ENCODE results near the gene USP13.
"Not testable (repeated sequence)": the region's sequence is repeated elsewhere in the genome, so short reads cannot be mapped to it uniquely, and the experiment has no call there.

Gene USP13

DNA sequence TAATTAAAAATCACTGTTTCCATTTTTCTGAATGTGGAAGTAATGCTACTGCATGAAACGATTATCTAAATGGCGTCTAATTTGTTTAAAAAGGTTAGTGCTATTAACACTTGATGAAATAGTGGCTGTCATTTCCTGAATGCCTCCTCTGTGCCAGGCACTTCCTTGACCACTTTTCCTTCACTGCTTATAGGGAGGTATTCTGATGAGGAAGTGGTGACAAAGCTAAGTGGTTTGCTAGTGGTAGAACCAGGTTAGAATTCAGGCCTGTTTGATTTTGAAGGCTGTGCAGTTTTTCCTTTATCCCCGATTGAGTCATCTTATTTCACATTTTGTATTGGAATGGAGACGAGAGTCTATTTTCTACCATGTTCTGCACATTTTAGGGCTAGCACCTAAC, 119.0 kb downstream of the USP13 start:
- H3K79me2 ChIP-seq (ENCODE audit: insufficient read depth, low read depth), result no peaks in the 10 kb centered on the region
- H4K20me1 ChIP-seq (ENCODE audit: insufficient read depth), result no peaks in the 10 kb centered on the region
- no peak overlapping the region for H3K4me2 ChIP-seq
- no peak overlapping the region for H3K9ac ChIP-seq
- no peaks in the 10 kb centered on the region for H3K4me1 ChIP-seq (ENCODE audit: low read depth, poor library complexity, severe bottlenecking)
- no peak for TF ChIP-seq CTCF (conservative IDR thresholded peaks at IDR 0.05; ENCODE audit: low read depth, low read length)
- no peaks in the 10 kb centered on the region for H3K36me3 ChIP-seq (ENCODE audit: insufficient read depth)
- no peak overlapping the region for H3K4me3 ChIP-seq (IDR thresholded peaks at IDR 0.05; ENCODE audit: insufficient read depth, low read depth, low read length)
- no peak overlapping the region for H2AFZ ChIP-seq (ENCODE audit: low read depth)
- H3K27ac ChIP-seq, result no peak overlapping the region
- no peaks in the 10 kb centered on the region for H3K27me3 ChIP-seq (ENCODE audit: insufficient read depth, low read depth)

DNA sequence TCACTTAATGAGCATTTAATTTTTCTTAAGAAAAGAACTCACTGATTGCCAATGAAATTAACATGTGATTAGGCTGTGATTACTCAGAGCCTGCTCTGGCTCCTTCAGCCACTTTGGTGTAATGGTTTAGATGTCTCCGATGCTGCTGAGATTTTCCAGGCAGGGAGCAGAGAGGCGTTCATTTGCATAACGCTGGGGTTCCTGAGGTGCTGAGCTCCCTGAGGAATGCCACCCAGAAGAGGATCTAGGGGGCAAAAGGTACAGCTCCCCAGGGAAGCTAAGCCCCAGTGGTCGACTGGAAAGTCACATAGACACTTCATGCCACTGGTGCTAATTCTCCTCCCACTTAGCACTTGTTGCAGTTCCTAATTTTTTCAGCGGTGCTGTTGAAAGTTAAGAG, 119.5 kb downstream of the USP13 start:
- Histone ChIP-seq H3K27me3 (ENCODE audit: insufficient read depth, low read depth) (no peaks in the 10 kb centered on the region), H3K36me3 (ENCODE audit: insufficient read depth) (no peaks in the 10 kb centered on the region), H3K9ac (no peak overlapping the region), H3K4me2 (no peak overlapping the region), H3K27ac (no peak overlapping the region), H3K4me1 (ENCODE audit: low read depth, poor library complexity, severe bottlenecking) (no peaks in the 10 kb centered on the region), H3K4me3 (IDR thresholded peaks at IDR 0.05; ENCODE audit: insufficient read depth, low read depth, low read length) (no peak overlapping the region), H4K20me1 (ENCODE audit: insufficient read depth) (no peaks in the 10 kb centered on the region), H2AFZ (ENCODE audit: low read depth) (no peak overlapping the region), H3K79me2 (ENCODE audit: insufficient read depth, low read depth) (no peaks in the 10 kb centered on the region)
- TF ChIP-seq CTCF (conservative IDR thresholded peaks at IDR 0.05; ENCODE audit: low read depth, low read length), result no peak

- no peaks in the 10 kb centered on the region for H3K27me3 ChIP-seq (ENCODE audit: insufficient read depth, low read depth)
- H3K4me3 ChIP-seq (IDR thresholded peaks at IDR 0.05; ENCODE audit: insufficient read depth, low read depth, low read length), result no peak overlapping the region
- H3K4me2 ChIP-seq, result no peak overlapping the region
- no peaks in the 10 kb centered on the region for H3K79me2 ChIP-seq (ENCODE audit: insufficient read depth, low read depth)
- no peaks in the 10 kb centered on the region for H3K4me1 ChIP-seq (ENCODE audit: low read depth, poor library complexity, severe bottlenecking)
- no peaks in the 10 kb centered on the region for H3K36me3 ChIP-seq (ENCODE audit: insufficient read depth)
- no peaks in the 10 kb centered on the region for H4K20me1 ChIP-seq (ENCODE audit: insufficient read depth)
- H2AFZ ChIP-seq (ENCODE audit: low read depth), result no peak overlapping the region
- H3K9ac ChIP-seq, result no peak overlapping the region
- TF ChIP-seq CTCF (conservative IDR thresholded peaks at IDR 0.05; ENCODE audit: low read depth, low read length), result no peak
- no peak overlapping the region for H3K27ac ChIP-seq
Observed at GRCh38 chr3:179775416-179776122, 122.7 kb downstream of the USP13 start.

- not testable (repeated sequence) for H3K4me1 ChIP-seq (ENCODE audit: low read depth, poor library complexity, severe bottlenecking); H4K20me1 ChIP-seq (ENCODE audit: insufficient read depth); H3K36me3 ChIP-seq (ENCODE audit: insufficient read depth); H3K4me3 ChIP-seq (IDR thresholded peaks at IDR 0.05; ENCODE audit: insufficient read depth, low read depth, low read length); H3K27me3 ChIP-seq (ENCODE audit: insufficient read depth, low read depth); H3K27ac ChIP-seq; H2AFZ ChIP-seq (ENCODE audit: low read depth); H3K4me2 ChIP-seq; H3K9ac ChIP-seq; H3K79me2 ChIP-seq (ENCODE audit: insufficient read depth, low read depth)
Observed at GRCh38 chr3:179782841-179783240, 130.0 kb downstream of the USP13 start.

GRCh38 chr3:179788996-179789395, 136.2 kb downstream of the USP13 start:
- H4K20me1 ChIP-seq (ENCODE audit: insufficient read depth), result no peaks in the 10 kb centered on the region
- no peak overlapping the region for H3K4me2 ChIP-seq
- H3K4me1 ChIP-seq (ENCODE audit: low read depth, poor library complexity, severe bottlenecking), result no peaks in the 10 kb centered on the region
- no peak overlapping the region for H3K9ac ChIP-seq
- no peak overlapping the region for H3K27ac ChIP-seq
- no peak overlapping the region for H2AFZ ChIP-seq (ENCODE audit: low read depth)
- no peak overlapping the region for H3K4me3 ChIP-seq (IDR thresholded peaks at IDR 0.05; ENCODE audit: insufficient read depth, low read depth, low read length)
- H3K79me2 ChIP-seq (ENCODE audit: insufficient read depth, low read depth), result no peaks in the 10 kb centered on the region
- no peak for TF ChIP-seq CTCF (conservative IDR thresholded peaks at IDR 0.05; ENCODE audit: low read depth, low read length)
- no peaks in the 10 kb centered on the region for H3K36me3 ChIP-seq (ENCODE audit: insufficient read depth)
- no peaks in the 10 kb centered on the region for H3K27me3 ChIP-seq (ENCODE audit: insufficient read depth, low read depth)
